HepG2 (cell line): ENCODE results near the gene TBC1D14. TPM values are rescaled to one million over a fixed set of nuclear protein-coding genes. Genes with fewer than 3 reads are reported as not detected.

Experiments used
- ATAC-seq: fragments of 200-7000 bp; cut with Tn5 transposase; 3 replicates; pipeline ENCODE4 v1.9.1; 2020; ENCODE audit warnings: mild to moderate bottlenecking, moderate library complexity
- BruUV-seq: library from RNA; stranded (reverse); fragments of 400-500 nt; replicated peaks from 2 replicates; lab custom pipeline; 2021; lab: Mats Ljungman, UMichigan
- CTCF ChIA-PET: fragments of 300-600 bp; formaldehyde crosslinking; extraction: SDS; loops from one replicate; lab custom pipeline; 2021; ENCODE audit warnings: low total read pairs, inconsistent platforms, low intra/inter-chr PET ratio; lab: Yijun Ruan, JAX
- POLR2A ChIA-PET: fragments of 350-600 bp; sonication (Branson Sonifier 250); formaldehyde crosslinking; loops from one replicate; lab custom pipeline; 2020; ENCODE audit warnings: antibody characterized with exemption, inconsistent platforms; lab: Yijun Ruan, JAX
- DNase-seq: peaks from one replicate; pipeline ENCODE4 v3.0.0-alpha.2; 2015; ENCODE audit warnings: low spot score
- FAIRE-seq: peaks from 3 replicates; lab custom pipeline; 2011; peaks lifted over from hg19 to GRCh38; lab: Jason Lieb, UNC
- H2AFZ ChIP-seq: one replicate; pipeline ENCODE4 v1.6.1; 2011; ENCODE audit warnings: low read length, inconsistent platforms
- H3K27ac ChIP-seq: fragments of 300-600 bp; 3 replicates; pipeline ENCODE4 v1.8.0; 2011; ENCODE audit warnings: mixed run types, mild to moderate bottlenecking, mixed read lengths, low read length, inconsistent platforms; ENCODE audit not compliant: insufficient read depth; ENCODE audit errors: extremely low read length
- H3K27me3 ChIP-seq, 2 experiments: fragments of 200-600 bp in 1 of 2; 2 replicates in 1 of 2; 3 replicates in 1 of 2; pipeline versions ENCODE4 v1.6.0 to v1.8.0; 2011; ENCODE audit warnings: low read length in 2 of 2, mild to moderate bottlenecking in 2 of 2, moderate library complexity in 2 of 2, inconsistent platforms in 1 of 2; ENCODE audit not compliant: insufficient read depth in 2 of 2, control insufficient read depth in 1 of 2
- H3K36me3 ChIP-seq, 2 experiments: fragments of 200-600 bp in 1 of 2; replicated peaks in 1 of 2; 2 replicates in 1 of 2; 3 replicates in 1 of 2; pipeline versions ENCODE4 v1.5.1 to v1.8.0; 2011; ENCODE audit warnings: low read length in 2 of 2, inconsistent platforms in 1 of 2; ENCODE audit not compliant: insufficient read depth in 2 of 2, control insufficient read depth in 1 of 2
- H3K4me1 ChIP-seq: 2 replicates; pipeline ENCODE4 v1.5.1; 2012; ENCODE audit warnings: low read length, inconsistent platforms; ENCODE audit not compliant: insufficient read depth
- H3K4me2 ChIP-seq: 2 replicates; pipeline ENCODE4 v1.6.0; 2011; ENCODE audit warnings: low read depth, low read length, inconsistent platforms
- H3K4me3 ChIP-seq, 3 experiments: fragments of 200-600 bp in 1 of 3; sonication (generic), shearing (Covaris generic) in 1 of 3; replicated peaks in 1 of 3; 2 replicates each; pipeline ENCODE4 v1.5.1; 2011 to 2016; ENCODE audit warnings: low read length in 3 of 3, inconsistent platforms in 2 of 3, low read depth in 2 of 3, mild to moderate bottlenecking in 2 of 3, control low read depth in 1 of 3, mixed read lengths in 1 of 3; ENCODE audit not compliant: insufficient read depth in 1 of 3
- H3K79me2 ChIP-seq: one replicate; pipeline ENCODE4 v1.6.1; 2011; ENCODE audit warnings: low read length, inconsistent platforms; ENCODE audit not compliant: insufficient read depth
- H3K9ac ChIP-seq: 2 replicates; pipeline ENCODE4 v1.6.0; 2011; ENCODE audit warnings: mild to moderate bottlenecking, low read depth, low read length, inconsistent platforms; ENCODE audit not compliant: insufficient read depth
- H3K9me3 ChIP-seq: 2 replicates; pipeline ENCODE4 v1.5.1; 2012; ENCODE audit warnings: mild to moderate bottlenecking, low read length
- H4K20me1 ChIP-seq: 2 replicates; pipeline ENCODE4 v1.6.0; 2011; ENCODE audit warnings: inconsistent platforms, mild to moderate bottlenecking, low read length, moderate library complexity; ENCODE audit not compliant: insufficient read depth
- ATRX ChIP-seq: sonication (generic); formaldehyde crosslinking; IDR thresholded peaks from 2 replicates; pipeline ENCODE4 v1.4.0; 2020; ENCODE audit warnings: missing genetic modification reagents, borderline replicate concordance
- DNMT3B ChIP-seq: conservative IDR thresholded peaks from 2 replicates; pipeline ENCODE4 v1.6.1; 2016; ENCODE audit warnings: missing biosample characterization, control low read depth
- HOXA5 ChIP-seq: sonication (generic); formaldehyde crosslinking; IDR thresholded peaks from 2 replicates; pipeline ENCODE4 v1.4.0; 2020; ENCODE audit warnings: missing genetic modification reagents
- JUND ChIP-seq: sonication (generic); formaldehyde crosslinking; IDR thresholded peaks from 2 replicates; pipeline ENCODE4 v1.8.0; 2022; ENCODE audit warnings: mild to moderate bottlenecking, missing genetic modification reagents
- MTA1 ChIP-seq: sonication (generic); formaldehyde crosslinking; IDR thresholded peaks from 2 replicates; pipeline ENCODE4 v1.4.0; 2020; ENCODE audit warnings: missing genetic modification reagents, mild to moderate bottlenecking, borderline replicate concordance
- NFKB2 ChIP-seq: sonication (generic); formaldehyde crosslinking; IDR thresholded peaks from 2 replicates; pipeline ENCODE4 v1.4.0; 2020; ENCODE audit warnings: missing genetic modification reagents, borderline replicate concordance
- TBL1XR1 ChIP-seq: fragments of 150-350 bp; IDR thresholded peaks from 2 replicates; pipeline ENCODE4 v1.6.1; 2014; ENCODE audit warnings: borderline replicate concordance, low read length; ENCODE audit not compliant: partially characterized antibody
- ZMYM2 ChIP-seq: sonication (generic); formaldehyde crosslinking; IDR thresholded peaks from 2 replicates; pipeline ENCODE4 v1.8.0; 2022; ENCODE audit warnings: mild to moderate bottlenecking, missing genetic modification reagents
- ZNF350 ChIP-seq: sonication (generic); formaldehyde crosslinking; IDR thresholded peaks from 2 replicates; pipeline ENCODE4 v1.4.0; 2020; ENCODE audit warnings: mild to moderate bottlenecking, low read depth, missing genetic modification reagents, borderline replicate concordance
- ZNF713 ChIP-seq: sonication (generic); formaldehyde crosslinking; IDR thresholded peaks from 2 replicates; pipeline ENCODE4 v1.4.0; 2020; ENCODE audit warnings: mild to moderate bottlenecking, missing genetic modification reagents
- ZNF747 ChIP-seq: sonication (generic); formaldehyde crosslinking; IDR thresholded peaks from 2 replicates; pipeline ENCODE4 v1.8.1; 2023; ENCODE audit warnings: missing genetic modification reagents, mild to moderate bottlenecking, borderline replicate concordance
- WGBS: methylation state at CpG from one replicate; pipeline ENCODE4 v1.1.6; 2017; ENCODE audit warnings: low lambda C conversion rate; 5-methylcytosine and 5-hydroxymethylcytosine counted together
- in situ Hi-C: cut with HindIII; loops from 2 replicates; pipeline ENCODE4 v1.10.0; 2017; ENCODE audit warnings: low pct_unique_long_range_greater_than_20kb; ENCODE audit not compliant: extremely low pct_ligation_motif_present
- intact Hi-C: fragments of 100-400 bp; cut with micrococcal nuclease; formaldehyde crosslinking; loops from one replicate; pipeline ENCODE4 v1.10.0; 2022; ENCODE audit not compliant: unreplicated experiment
- polyA plus RNA-seq, 8 experiments: library from polyadenylated mRNA; depleted of rRNA in 3 of 8; stranded (reverse) in 7 of 8; unstranded in 1 of 8; fragments of >200 nt; fragmentation: Illumina TruSeq in 4 of 8; extraction: Trizol in 4 of 8; gene quantifications; 2 replicates each; pipeline versions ENCODE4 v1.2.1 to v1.2.3, GENCODE V29; 2011 to 2016; ENCODE audit warnings: low read depth in 4 of 8, missing spikeins in 1 of 8, mixed read lengths in 1 of 8; ENCODE audit not compliant: insufficient read depth in 1 of 8
- total RNA-seq, 5 experiments: library from RNA; depleted of rRNA; stranded (reverse); fragments of >200 nt; fragmentation: Illumina TruSeq; extraction: Trizol; gene quantifications; 2 replicates each; pipeline ENCODE4 v1.2.3, GENCODE V29; 2016; ENCODE audit warnings: low read depth in 1 of 5
- TF ChIP-seq, protein P1 (sequence below): sonication (generic); formaldehyde crosslinking; IDR thresholded peaks from 2 replicates; pipeline ENCODE4 v1.5.1; 2020; ENCODE audit warnings: missing genetic modification reagents, mild to moderate bottlenecking, borderline replicate concordance
- TF ChIP-seq, protein P2 (sequence below): sonication (generic); formaldehyde crosslinking; conservative IDR thresholded peaks from 2 replicates; pipeline ENCODE4 v1.8.0; 2022; ENCODE audit warnings: mild to moderate bottlenecking, moderate library complexity, missing genetic modification reagents

The TBC1D14 gene
- total and polyA plus RNA-seq, 2 of the 13 experiments (the other 11 are each of a cell fraction or from before 2014, with no cell fraction given): 29.5 to 46.5 TPM

DNA sequence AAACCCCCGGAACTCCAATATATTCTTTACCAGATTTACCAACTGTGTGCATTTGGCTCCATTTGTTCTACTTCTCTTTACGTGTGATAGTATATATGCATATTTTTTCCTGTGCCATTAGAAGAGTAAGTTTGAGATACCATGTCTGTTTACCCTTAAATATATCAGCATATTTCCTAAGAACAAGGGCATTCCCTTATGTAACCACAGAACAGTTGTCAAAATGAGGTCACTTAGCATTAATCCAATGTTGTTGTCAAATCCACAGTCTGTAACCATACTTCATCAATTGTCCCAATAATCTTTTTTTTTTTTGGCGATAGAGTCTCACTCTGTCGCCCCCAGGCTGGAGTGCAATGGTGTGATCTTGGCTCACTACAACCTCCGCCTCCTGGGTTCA, 55.2 kb downstream of the TBC1D14 start:
- no TSS peak for BruUV-seq
- intact Hi-C loops (no loop called here), in situ Hi-C loops (no loop called here)
- Histone ChIP-seq H3K9ac (no peak overlapping the region), H3K79me2 (peaks cover 56% of the 10 kb centered on the region), H3K4me1 (peaks cover 52% of the 10 kb centered on the region), H3K27ac (no peak overlapping the region), H3K4me2 (no peak overlapping the region), H2AFZ (no peak overlapping the region), H3K9me3 (no peaks in the 10 kb centered on the region), H3K36me3 (peaks cover 9 to 30% of the 10 kb centered on the region in 2 experiments), H4K20me1 (peaks cover 20% of the 10 kb centered on the region; the same call in 1 of the 2 replicates), H3K27me3 (no peaks in the 10 kb centered on the region), H3K4me3 (no peak overlapping the region)
- 97% methylated on average over 5 of the region's 5 CpGs for WGBS
- CTCF ChIA-PET: no interaction called here
- POLR2A ChIA-PET: interaction anchor here (1.2 kb wide), 1 partner anchor 56 kb away, joined by 3 read pairs; the partner anchor contains the start of gene TBC1D14
- TF ChIP-seq ZMYM2 (no peak), DNMT3B (CRISPR knock-in tag) (no peak), HOXA5 (no peak), ZNF350 (CRISPR knock-in tag) (no peak), MTA1 (CRISPR knock-in tag) (no peak), NFKB2 (CRISPR knock-in tag) (no peak), ZNF713 (CRISPR knock-in tag) (no peak)
- ATAC-seq (no peak), FAIRE-seq (no peak), DNase-seq (no peak)

DNA sequence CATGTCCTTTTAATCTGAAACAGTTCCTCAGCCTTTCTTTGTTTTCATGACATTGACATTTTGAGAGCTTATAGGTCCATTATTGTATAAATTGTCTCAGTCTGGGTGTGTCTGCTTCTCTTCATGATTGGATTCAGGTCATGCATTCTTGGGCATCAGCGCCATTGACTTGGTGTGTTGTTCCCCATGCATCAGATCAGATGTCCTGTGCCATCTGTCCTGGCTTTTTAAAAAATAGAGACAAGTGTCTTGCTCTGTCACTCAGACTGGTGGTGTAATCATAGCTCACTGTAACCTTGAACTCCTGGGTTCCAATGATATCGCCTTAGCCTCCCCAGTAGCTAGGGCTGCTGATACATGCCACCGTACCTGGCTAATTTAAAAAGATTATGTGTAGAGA, 55.7 kb downstream of the TBC1D14 start:
- Histone ChIP-seq H2AFZ (no peak overlapping the region), H3K27ac (no peak overlapping the region), H3K9ac (no peak overlapping the region), H4K20me1 (peaks cover 20% of the 10 kb centered on the region; the same call in 1 of the 2 replicates), H3K4me3 (no peak overlapping the region), H3K4me2 (no peak overlapping the region), H3K79me2 (peaks cover 57% of the 10 kb centered on the region), H3K9me3 (no peaks in the 10 kb centered on the region), H3K27me3 (no peaks in the 10 kb centered on the region), H3K36me3 (peaks cover 9 to 35% of the 10 kb centered on the region in 2 experiments), H3K4me1 (peaks cover 57% of the 10 kb centered on the region)
- BruUV-seq: no TSS peak
- DNase-seq (no peak), FAIRE-seq (no peak), ATAC-seq (no peak)
- in situ Hi-C loops: no loop called here
- CTCF ChIA-PET: no interaction called here
- 78% methylated on average over 3 of the region's 3 CpGs for WGBS
- intact Hi-C loops: no loop called here
- POLR2A ChIA-PET: interaction anchor here (1.2 kb wide), 1 partner anchor 56 kb away, joined by 3 read pairs; the partner anchor contains the start of gene TBC1D14
- TF ChIP-seq, protein P1, sequence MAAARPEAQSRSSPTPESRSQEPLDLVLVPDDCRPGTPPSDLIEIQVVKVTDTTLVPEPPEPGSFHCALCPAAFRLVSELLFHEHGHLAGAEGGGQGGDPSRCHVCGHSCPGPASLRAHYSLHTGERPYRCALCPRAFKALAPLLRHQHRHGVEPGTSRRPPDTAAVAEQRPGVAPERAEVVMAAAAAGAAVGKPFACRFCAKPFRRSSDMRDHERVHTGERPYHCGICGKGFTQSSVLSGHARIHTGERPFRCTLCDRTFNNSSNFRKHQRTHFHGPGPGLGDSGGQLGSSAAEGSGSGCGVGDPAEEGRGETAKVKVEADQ (CRISPR knock-in tag): no peak
- no peak for TF ChIP-seq JUND
- TF ChIP-seq, protein P2, sequence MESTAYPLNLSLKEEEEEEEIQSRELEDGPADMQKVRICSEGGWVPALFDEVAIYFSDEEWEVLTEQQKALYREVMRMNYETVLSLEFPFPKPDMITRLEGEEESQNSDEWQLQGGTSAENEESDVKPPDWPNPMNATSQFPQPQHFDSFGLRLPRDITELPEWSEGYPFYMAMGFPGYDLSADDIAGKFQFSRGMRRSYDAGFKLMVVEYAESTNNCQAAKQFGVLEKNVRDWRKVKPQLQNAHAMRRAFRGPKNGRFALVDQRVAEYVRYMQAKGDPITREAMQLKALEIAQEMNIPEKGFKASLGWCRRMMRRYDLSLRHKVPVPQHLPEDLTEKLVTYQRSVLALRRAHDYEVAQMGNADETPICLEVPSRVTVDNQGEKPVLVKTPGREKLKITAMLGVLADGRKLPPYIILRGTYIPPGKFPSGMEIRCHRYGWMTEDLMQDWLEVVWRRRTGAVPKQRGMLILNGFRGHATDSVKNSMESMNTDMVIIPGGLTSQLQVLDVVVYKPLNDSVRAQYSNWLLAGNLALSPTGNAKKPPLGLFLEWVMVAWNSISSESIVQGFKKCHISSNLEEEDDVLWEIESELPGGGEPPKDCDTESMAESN (CRISPR knock-in tag): no peak
- no peak for TF ChIP-seq ZNF747 (CRISPR knock-in tag)
- TF ChIP-seq ATRX: no peak
- TF ChIP-seq TBL1XR1: no peak
